Thyroid gland (tissue), 4 donors: ENCODE data around the gene TCAP. TPM values are rescaled to one million over a fixed set of nuclear protein-coding genes. Genes with fewer than 3 reads are reported as not detected.

Experiments
- DNase-seq, 2 donors: peaks; one replicate each; pipeline ENCODE4 v3.0.0-alpha.2; 2019
- H3K27ac ChIP-seq, 3 donors: fragments of 200-600 bp; sonication (generic); 1 replicate in 2 of 3; 2 replicates in 1 of 3; pipeline ENCODE4 v1.5.1; 2016 to 2019; ENCODE audit warnings: mild to moderate bottlenecking in 1 of 3, moderate library complexity in 1 of 3
- H3K27me3 ChIP-seq: fragments of 200-600 bp; sonication (generic); one replicate; pipeline ENCODE4 v1.5.1; 2019
- H3K36me3 ChIP-seq, 2 donors: fragments of 200-600 bp; sonication (generic); one replicate each; pipeline ENCODE4 v1.5.1; 2016 to 2019
- H3K4me1 ChIP-seq, 2 donors: fragments of 200-600 bp; sonication (generic); one replicate each; pipeline ENCODE4 v1.5.1; 2017 to 2019
- H3K4me3 ChIP-seq, 3 donors: fragments of 200-600 bp; sonication (generic); replicated peaks in 1 of 3; 1 replicate in 2 of 3; 2 replicates in 1 of 3; pipeline ENCODE4 v1.5.1; 2016; ENCODE audit warnings: mild to moderate bottlenecking in 1 of 3
- H3K9me3 ChIP-seq: fragments of 200-600 bp; sonication (generic); one replicate; pipeline ENCODE4 v1.5.1; 2017
- CTCF ChIP-seq, 6 experiments: fragments of 200-600 bp in 3 of 6; fragments of 450-650 bp in 3 of 6; sonication (generic) in 3 of 6; IDR thresholded peaks; one replicate each; pipeline ENCODE4 v1.5.1; 2016 to 2019; ENCODE audit warnings: antibody characterized with exemption in 6 of 6, mild to moderate bottlenecking in 2 of 6, inconsistent platforms in 1 of 6, moderate library complexity in 1 of 6
- POLR2A ChIP-seq, 2 donors: fragments of 450-650 bp; IDR thresholded peaks; one replicate each; pipeline ENCODE4 v1.6.1; 2017; ENCODE audit warnings: antibody characterized with exemption in 2 of 2, mild to moderate bottlenecking in 2 of 2, moderate library complexity in 1 of 2
- WGBS, 2 donors: methylation state at CpG; one replicate each; pipeline ENCODE4 v1.1.5; 2017; 5-methylcytosine and 5-hydroxymethylcytosine counted together
- intact Hi-C: fragments of 100-400 bp; cut with DNase I; formaldehyde crosslinking; loops from one replicate; pipeline ENCODE4 v1.15.1; 2023
- total RNA-seq, 4 donors: library from RNA; depleted of rRNA; stranded (reverse); fragments of >200 nt; gene quantifications; one replicate each; pipeline ENCODE4 v1.2.3, GENCODE V29; 2016

Gene TCAP
- 1 to 10 TPM in 3 of 4 donors, under 1 TPM in 1; 0.63 to 2.1 (median 1.5) TPM for total RNA-seq

DNA sequence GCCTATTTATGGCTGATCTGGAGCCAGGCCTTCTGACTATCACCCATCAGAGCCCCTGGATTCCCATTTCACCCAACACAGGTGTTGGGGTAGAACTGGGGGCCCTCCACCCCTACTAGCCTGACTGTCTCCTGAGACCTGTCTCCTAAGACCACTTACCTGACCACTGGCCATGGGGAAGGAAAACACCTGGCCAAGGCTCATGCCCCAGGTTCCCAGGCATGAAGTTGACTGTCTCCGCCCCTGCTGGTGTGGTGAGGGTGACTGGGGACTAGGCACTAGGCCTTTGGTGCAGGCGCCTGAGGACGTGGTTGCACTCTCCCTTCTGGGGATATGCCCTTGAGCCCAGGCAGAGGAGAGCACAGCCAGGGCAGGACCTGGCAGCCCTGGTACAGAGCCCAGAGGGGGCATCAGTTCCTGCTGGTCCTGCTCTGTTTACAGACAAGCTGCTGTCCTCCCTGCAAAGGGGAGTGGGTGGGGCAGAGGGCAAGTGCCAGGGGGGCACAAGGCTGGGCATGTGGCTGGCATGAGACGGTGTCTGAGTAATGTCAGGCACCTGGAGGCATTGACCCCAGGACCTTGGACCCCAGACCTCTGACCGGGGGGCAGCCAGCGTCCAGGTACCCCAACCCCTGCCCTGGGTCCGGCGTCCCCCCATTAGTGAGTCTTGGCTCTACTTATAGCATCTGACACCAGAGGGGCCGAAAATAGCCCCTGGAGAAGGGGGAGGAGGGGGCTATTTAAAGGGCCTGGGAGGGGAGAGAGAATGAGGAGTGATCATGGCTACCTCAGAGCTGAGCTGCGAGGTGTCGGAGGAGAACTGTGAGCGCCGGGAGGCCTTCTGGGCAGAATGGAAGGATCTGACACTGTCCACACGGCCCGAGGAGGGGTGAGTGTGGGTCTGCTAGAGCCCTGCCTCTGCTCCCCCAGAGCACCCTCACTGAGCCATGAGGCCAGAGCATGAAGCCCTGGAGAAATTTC, at the start of gene TCAP:
Gene TCAP (plus strand): TSS at position 769 of the 981 bp plus-strand sequence. CDS start 11 bp downstream, at position 780.
- TF ChIP-seq CTCF (IDR thresholded peaks at IDR 0.05): no peak
- no peak for TF ChIP-seq POLR2A (IDR thresholded peaks at IDR 0.05)
- Histone ChIP-seq H3K27me3 (no peaks in the 10 kb centered on the region), H3K4me1 (peaks cover 32 to 71% of the 10 kb centered on the region in 2 donors), H3K4me3 (no peak within 1 kb of the TSS), H3K9me3 (no peaks in the 10 kb centered on the region), H3K27ac (peak within 1 kb of the TSS in 1 of 3 donors; percentile 17), H3K36me3 (peaks cover 12 to 13% of the 10 kb centered on the region in 2 donors)
- WGBS, 2 donors: 61 to 63% methylated on average over 11 to 15 of the region's 15 CpGs
- no peak for DNase-seq
- intact Hi-C loops: loop anchor here (2.0 kb wide), 1 partner anchor 42 kb away; no protein-coding TSS in a partner anchor

DNA sequence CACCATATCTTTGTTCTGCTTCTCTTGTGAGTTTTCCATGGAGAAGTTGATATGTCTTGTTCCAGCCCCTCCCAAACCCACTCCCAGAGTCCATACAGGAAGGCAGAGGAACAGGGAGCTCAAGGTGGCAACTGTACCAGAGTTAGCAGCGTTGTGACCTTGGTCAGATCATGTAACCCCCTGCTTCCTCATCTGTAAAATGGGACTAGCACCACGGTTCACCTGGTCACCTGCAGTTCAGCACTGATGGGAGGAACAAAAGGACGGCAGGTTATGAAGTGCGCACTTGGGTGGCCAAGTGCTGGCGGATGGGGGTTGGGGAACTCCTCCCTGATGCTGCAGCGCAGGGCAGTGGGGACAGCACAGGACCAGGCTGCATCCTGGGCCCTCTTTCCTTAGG, 49.7 kb upstream of the TCAP start:
- Histone ChIP-seq H3K4me1 (peaks cover 7 to 10% of the 10 kb centered on the region in 2 donors), H3K27ac (no peak overlapping the region), H3K9me3 (no peaks in the 10 kb centered on the region), H3K4me3 (no peak overlapping the region), H3K36me3 (no peaks in the 10 kb centered on the region), H3K27me3 (no peaks in the 10 kb centered on the region)
- intact Hi-C loops: no loop called here
- no peak for DNase-seq
- 19 to 61% methylated on average over 2 to 5 of the region's 6 CpGs for WGBS, 2 donors
- TF ChIP-seq CTCF (IDR thresholded peaks at IDR 0.05) (no peak), POLR2A (IDR thresholded peaks at IDR 0.05) (no peak)

DNA sequence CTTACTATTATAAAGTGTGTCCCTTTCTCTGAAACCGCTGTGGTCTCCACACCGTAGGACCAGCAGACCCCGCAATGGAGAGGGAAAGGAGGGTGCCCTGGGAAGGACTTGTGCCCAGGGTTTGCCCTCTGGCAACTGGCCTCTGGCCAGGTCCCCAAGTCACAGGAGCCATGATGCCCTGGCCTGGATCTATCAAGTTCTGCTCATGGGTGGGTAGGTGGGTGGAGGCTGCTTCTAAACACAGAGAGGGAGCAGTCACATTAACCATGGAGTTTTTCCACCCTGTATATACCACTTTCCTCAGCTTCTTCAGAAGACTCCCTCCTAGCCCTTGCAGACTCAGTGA, 48.1 kb upstream of the TCAP start:
- no peak for DNase-seq
- H3K36me3 ChIP-seq: no peaks in the 10 kb centered on the region
- intact Hi-C loops: no loop called here
- no peak overlapping the region for H3K27ac ChIP-seq
- H3K4me1 ChIP-seq: peaks cover 7 to 10% of the 10 kb centered on the region in 2 donors
- H3K27me3 ChIP-seq: no peaks in the 10 kb centered on the region
- H3K9me3 ChIP-seq: no peaks in the 10 kb centered on the region
- WGBS, 2 donors: 63 to 100% methylated on average over 3 of the region's 3 CpGs
- no peak overlapping the region for H3K4me3 ChIP-seq
- TF ChIP-seq CTCF (IDR thresholded peaks at IDR 0.05) (no peak), POLR2A (IDR thresholded peaks at IDR 0.05) (no peak)

- H3K9me3 ChIP-seq: no peaks in the 10 kb centered on the region
- DNase-seq: peak; percentile 80 to 81
- no peaks in the 10 kb centered on the region for H3K36me3 ChIP-seq
- 1 to 6% methylated on average over 6 to 58 of the region's 79 CpGs for WGBS, 2 donors
- no peaks in the 10 kb centered on the region for H3K27me3 ChIP-seq
- H3K27ac ChIP-seq: peak overlapping the region in 2 of 3 donors; percentile 34 to 68
- TF ChIP-seq POLR2A (IDR thresholded peaks at IDR 0.05) (peak in 1 of 2 donors; percentile 13), CTCF (IDR thresholded peaks at IDR 0.05) (no peak)
- H3K4me1 ChIP-seq: peaks cover 7 to 10% of the 10 kb centered on the region in 2 donors
- H3K4me3 ChIP-seq: peak overlapping the region in 1 of 3 donors; percentile 51
- intact Hi-C loops: no loop called here
Observed at GRCh38 chr17:39617446-39618245, 47.5 kb upstream of the TCAP start.
